ENCODE data around the gene CUL2.

DNA sequence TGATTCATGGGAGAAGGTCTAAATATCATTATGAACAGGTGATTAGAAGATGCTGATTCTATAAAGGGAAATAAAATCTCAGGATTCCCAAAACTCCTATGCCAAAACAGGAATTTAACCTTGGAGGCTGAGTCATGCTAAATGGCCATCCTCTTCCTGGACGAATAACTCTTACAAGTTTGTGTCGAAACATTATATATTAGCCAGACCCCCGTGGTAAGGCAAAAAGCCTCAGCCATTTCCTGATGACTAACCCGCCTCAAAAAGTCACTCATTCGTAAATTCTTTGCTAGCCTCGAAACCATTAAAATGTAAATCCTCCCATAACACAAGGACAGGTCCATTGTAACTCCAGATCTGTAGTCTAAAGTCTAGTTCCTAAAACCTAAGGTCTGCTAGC lies 32.0 kb downstream of the CUL2 start:
- TF ChIP-seq RAD21 (IDR thresholded peaks at IDR 0.05; ENCODE audit: low read depth) (no peak), EZH2 (IDR thresholded peaks at IDR 0.05) (no peak), JUND (IDR thresholded peaks at IDR 0.05) (no peak), CEBPB (IDR thresholded peaks at IDR 0.05; ENCODE audit: low read depth) (no peak), YY1 (IDR thresholded peaks at IDR 0.05; ENCODE audit: extremely low read depth, insufficient replicate concordance, low read depth, low read length) (no peak), POLR2A (IDR thresholded peaks at IDR 0.05; ENCODE audit: borderline replicate concordance, extremely low read depth, insufficient read depth, insufficient read length) (no peak), SP1 (IDR thresholded peaks at IDR 0.05; ENCODE audit: low read depth) (no peak), POLR2AphosphoS5 (IDR thresholded peaks at IDR 0.05; ENCODE audit: low read depth, low read length) (no peak)
- TF ChIP-seq, protein P1, sequence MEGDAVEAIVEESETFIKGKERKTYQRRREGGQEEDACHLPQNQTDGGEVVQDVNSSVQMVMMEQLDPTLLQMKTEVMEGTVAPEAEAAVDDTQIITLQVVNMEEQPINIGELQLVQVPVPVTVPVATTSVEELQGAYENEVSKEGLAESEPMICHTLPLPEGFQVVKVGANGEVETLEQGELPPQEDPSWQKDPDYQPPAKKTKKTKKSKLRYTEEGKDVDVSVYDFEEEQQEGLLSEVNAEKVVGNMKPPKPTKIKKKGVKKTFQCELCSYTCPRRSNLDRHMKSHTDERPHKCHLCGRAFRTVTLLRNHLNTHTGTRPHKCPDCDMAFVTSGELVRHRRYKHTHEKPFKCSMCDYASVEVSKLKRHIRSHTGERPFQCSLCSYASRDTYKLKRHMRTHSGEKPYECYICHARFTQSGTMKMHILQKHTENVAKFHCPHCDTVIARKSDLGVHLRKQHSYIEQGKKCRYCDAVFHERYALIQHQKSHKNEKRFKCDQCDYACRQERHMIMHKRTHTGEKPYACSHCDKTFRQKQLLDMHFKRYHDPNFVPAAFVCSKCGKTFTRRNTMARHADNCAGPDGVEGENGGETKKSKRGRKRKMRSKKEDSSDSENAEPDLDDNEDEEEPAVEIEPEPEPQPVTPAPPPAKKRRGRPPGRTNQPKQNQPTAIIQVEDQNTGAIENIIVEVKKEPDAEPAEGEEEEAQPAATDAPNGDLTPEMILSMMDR (IDR thresholded peaks at IDR 0.05 in 2 of 3, conservative IDR thresholded peaks at IDR 0.05 in 1 of 3; ENCODE audit: borderline replicate concordance in 1 of 3, insufficient read depth in 1 of 3, low read depth in 2 of 3, low read length in 2 of 3) = no peak
- TF ChIP-seq, protein P2, sequence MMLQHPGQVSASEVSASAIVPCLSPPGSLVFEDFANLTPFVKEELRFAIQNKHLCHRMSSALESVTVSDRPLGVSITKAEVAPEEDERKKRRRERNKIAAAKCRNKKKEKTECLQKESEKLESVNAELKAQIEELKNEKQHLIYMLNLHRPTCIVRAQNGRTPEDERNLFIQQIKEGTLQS (IDR thresholded peaks at IDR 0.05) = no peak

Measured in HCT116 (cell line).